Mammary epithelial cell (primary cell): ENCODE results near the gene BRD4.

Source experiments
- EZH2 ChIP-seq: IDR thresholded peaks from 2 replicates; pipeline ENCODE4 v1.6.1; 2012; ENCODE audit warnings: low read length, inconsistent platforms, borderline replicate concordance
- TF ChIP-seq, protein P1 (sequence below), 2 donors: IDR thresholded peaks in 1 of 2; conservative IDR thresholded peaks in 1 of 2; 2 replicates each; pipeline ENCODE4 v1.5.1; 2011 to 2012; ENCODE audit warnings: inconsistent platforms in 2 of 2, low read length in 2 of 2, mild to moderate bottlenecking in 2 of 2, control low read depth in 1 of 2, low read depth in 1 of 2; ENCODE audit not compliant: insufficient read depth in 1 of 2; ENCODE audit errors: extremely low read depth in 1 of 2

DNA sequence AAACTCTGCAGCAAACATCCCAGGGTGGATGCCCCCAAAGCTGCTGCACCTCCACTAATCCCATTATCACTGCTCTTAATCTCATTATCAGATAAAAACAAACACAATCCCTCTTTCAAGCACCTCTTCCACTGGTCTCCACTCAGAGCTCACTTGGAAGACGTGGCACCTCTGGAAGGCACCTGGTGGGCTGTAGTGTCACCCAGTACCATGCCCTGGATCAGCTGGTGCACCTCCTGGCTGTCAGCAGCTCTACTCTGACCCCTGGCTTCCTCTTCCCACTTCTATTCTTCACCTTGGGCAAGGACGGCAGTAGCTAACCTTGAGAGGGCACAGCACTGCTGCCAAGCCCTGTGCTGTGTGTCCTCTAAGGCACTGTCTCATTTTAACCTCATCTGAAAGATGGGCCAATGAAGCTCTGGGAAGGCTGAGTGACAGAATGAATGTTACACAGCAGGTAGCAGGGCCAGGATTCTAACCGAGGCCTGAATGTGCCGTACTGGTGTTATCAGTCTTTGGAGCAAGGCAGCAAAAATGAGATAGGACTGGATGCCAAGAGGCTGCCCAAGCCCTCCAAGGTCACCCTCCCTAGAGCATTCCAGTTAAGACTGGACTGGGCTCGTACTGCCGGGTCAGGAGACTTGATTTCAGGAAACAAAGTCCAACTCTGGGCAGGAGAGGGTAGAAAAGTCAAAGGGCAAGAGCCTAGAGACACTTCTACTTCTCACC is 7.4 kb downstream of the BRD4 start:
- TF ChIP-seq, protein P1, sequence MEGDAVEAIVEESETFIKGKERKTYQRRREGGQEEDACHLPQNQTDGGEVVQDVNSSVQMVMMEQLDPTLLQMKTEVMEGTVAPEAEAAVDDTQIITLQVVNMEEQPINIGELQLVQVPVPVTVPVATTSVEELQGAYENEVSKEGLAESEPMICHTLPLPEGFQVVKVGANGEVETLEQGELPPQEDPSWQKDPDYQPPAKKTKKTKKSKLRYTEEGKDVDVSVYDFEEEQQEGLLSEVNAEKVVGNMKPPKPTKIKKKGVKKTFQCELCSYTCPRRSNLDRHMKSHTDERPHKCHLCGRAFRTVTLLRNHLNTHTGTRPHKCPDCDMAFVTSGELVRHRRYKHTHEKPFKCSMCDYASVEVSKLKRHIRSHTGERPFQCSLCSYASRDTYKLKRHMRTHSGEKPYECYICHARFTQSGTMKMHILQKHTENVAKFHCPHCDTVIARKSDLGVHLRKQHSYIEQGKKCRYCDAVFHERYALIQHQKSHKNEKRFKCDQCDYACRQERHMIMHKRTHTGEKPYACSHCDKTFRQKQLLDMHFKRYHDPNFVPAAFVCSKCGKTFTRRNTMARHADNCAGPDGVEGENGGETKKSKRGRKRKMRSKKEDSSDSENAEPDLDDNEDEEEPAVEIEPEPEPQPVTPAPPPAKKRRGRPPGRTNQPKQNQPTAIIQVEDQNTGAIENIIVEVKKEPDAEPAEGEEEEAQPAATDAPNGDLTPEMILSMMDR (conservative IDR thresholded peaks at IDR 0.05 in 1 of 2, IDR thresholded peaks at IDR 0.05 in 1 of 2; ENCODE audit: extremely low read depth in 1 of 2, insufficient read depth in 1 of 2, low read depth in 1 of 2, low read length in 2 of 2), result peak in 1 of 2 donors; percentile 9
- no peak for TF ChIP-seq EZH2
